Choroid plexus epithelial cell (primary cell): Measurements from ENCODE around the gene TP53I3.

Experiments
- DNase-seq: peaks from one replicate; pipeline ENCODE4 v3.0.0-alpha.2; 2010; ENCODE audit warnings: low read depth
- H3K4me3 ChIP-seq: 2 replicates; pipeline ENCODE4 v1.5.1; 2011; ENCODE audit warnings: low read depth, mild to moderate bottlenecking, control low read depth, low read length, moderate library complexity
- CTCF ChIP-seq: conservative IDR thresholded peaks from 2 replicates; pipeline ENCODE4 v1.5.1; 2011; ENCODE audit warnings: low read depth, mild to moderate bottlenecking, control low read depth, inconsistent platforms, low read length, moderate library complexity

TP53I3 gene

GRCh38 chr2:24083567-24084385 lies 858 bp downstream of the TP53I3 start:
- peak; percentile 28 for TF ChIP-seq CTCF
- peak; percentile 84 for DNase-seq
- H3K4me3 ChIP-seq: peak overlapping the region; percentile 77

GRCh38 chr2:24082787-24083566 lies 1.7 kb downstream of the TP53I3 start:
- H3K4me3 ChIP-seq: peak overlapping the region; percentile 77
- DNase-seq: no peak

GRCh38 chr2:24080701-24081100 lies 3.9 kb downstream of the TP53I3 start:
- no peak for DNase-seq
- no peak for TF ChIP-seq CTCF
- H3K4me3 ChIP-seq: no peak overlapping the region

More at GRCh38 chr2:24082787-24083566, 1.7 kb downstream of the TP53I3 start:
- TF ChIP-seq CTCF: no peak

- no peak for DNase-seq
- no peak for TF ChIP-seq CTCF
- H3K4me3 ChIP-seq: peak overlapping the region; percentile 78
These were observed 6.8 kb downstream of the TP53I3 start for GRCh38 chr2:24077879-24078278.

GRCh38 chr2:24077535-24077877 lies 7.1 kb downstream of the TP53I3 start:
- TF ChIP-seq CTCF: no peak
- no peak for DNase-seq
- peak overlapping the region; percentile 78 for H3K4me3 ChIP-seq

- no peak for TF ChIP-seq CTCF
- peak; percentile 33 for DNase-seq
- peak overlapping the region; percentile 78 for H3K4me3 ChIP-seq
These were observed 7.6 kb downstream of the TP53I3 start for GRCh38 chr2:24076849-24077534.
